Prostate gland (tissue), 2 donors: ENCODE data around the gene CNIH4.

Source experiments
- POLR2A ChIP-seq: fragments of 450-650 bp; IDR thresholded peaks from one replicate; pipeline ENCODE4 v1.6.1; 2016; ENCODE audit warnings: antibody characterized with exemption, mild to moderate bottlenecking
- POLR2AphosphoS5 ChIP-seq: sonication (generic); formaldehyde crosslinking; IDR thresholded peaks from one replicate; pipeline ENCODE4 v1.6.1; 2017; ENCODE audit warnings: antibody characterized with exemption
- TF ChIP-seq, protein P1 (sequence below), 4 experiments: fragments of 200-600 bp in 2 of 4; fragments of 450-650 bp in 2 of 4; sonication (generic) in 2 of 4; IDR thresholded peaks; 1 replicate in 3 of 4; 2 replicates in 1 of 4; pipeline ENCODE4 v1.5.1; 2016 to 2019; ENCODE audit warnings: antibody characterized with exemption in 4 of 4, mild to moderate bottlenecking in 2 of 4, moderate library complexity in 2 of 4

DNA sequence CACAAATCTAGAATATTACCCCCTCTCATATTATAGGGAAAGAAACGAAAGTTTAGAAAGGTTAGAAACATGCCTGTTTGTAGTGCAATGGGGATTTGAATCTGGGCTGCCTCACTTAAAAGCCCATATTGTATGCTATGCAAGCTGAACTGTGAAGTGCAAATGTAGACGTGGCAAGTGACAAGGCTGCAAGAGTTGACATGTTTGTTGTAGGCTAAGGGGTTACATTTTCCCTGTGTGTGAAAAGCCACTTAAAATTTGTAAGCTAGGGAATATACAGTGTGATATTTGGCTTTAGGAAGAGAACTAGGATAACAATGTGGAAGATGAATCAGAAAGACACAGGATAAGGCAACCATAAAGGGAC, 48.9 kb downstream of the CNIH4 start:
- TF ChIP-seq, protein P1, sequence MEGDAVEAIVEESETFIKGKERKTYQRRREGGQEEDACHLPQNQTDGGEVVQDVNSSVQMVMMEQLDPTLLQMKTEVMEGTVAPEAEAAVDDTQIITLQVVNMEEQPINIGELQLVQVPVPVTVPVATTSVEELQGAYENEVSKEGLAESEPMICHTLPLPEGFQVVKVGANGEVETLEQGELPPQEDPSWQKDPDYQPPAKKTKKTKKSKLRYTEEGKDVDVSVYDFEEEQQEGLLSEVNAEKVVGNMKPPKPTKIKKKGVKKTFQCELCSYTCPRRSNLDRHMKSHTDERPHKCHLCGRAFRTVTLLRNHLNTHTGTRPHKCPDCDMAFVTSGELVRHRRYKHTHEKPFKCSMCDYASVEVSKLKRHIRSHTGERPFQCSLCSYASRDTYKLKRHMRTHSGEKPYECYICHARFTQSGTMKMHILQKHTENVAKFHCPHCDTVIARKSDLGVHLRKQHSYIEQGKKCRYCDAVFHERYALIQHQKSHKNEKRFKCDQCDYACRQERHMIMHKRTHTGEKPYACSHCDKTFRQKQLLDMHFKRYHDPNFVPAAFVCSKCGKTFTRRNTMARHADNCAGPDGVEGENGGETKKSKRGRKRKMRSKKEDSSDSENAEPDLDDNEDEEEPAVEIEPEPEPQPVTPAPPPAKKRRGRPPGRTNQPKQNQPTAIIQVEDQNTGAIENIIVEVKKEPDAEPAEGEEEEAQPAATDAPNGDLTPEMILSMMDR (IDR thresholded peaks at IDR 0.05), result no peak
- TF ChIP-seq POLR2A (no peak), POLR2AphosphoS5 (no peak)
